Amygdala (tissue), 56 donors: ENCODE data around the gene SLC39A13.

ENCODE experiments used
- DNase-seq, 56 donors: peaks; one replicate each; lab custom pipeline; 2025; lab: John Stamatoyannopoulos, UW

Gene SLC39A13

DNA sequence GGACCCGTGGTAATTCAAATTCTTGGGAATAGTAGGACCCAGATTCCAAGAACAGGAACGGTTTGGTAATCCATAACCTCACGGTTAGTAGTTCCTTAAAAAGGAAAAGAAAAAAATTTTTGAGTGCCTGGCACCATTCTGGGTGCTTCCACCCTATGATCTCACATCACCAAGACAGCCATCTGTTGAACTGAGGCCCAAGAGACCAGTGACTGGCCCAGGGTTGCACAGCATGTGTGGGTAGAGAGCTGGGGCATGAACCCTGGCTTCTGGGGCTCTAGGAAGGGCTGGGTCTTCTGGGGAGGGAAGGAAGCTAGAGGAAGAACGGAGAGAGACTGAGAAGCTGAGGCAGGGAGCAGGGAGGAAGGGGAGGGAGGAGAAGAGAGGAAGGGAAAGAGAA, 25.3 kb upstream of the SLC39A13 start:
- DNase-seq, result no peak

DNA sequence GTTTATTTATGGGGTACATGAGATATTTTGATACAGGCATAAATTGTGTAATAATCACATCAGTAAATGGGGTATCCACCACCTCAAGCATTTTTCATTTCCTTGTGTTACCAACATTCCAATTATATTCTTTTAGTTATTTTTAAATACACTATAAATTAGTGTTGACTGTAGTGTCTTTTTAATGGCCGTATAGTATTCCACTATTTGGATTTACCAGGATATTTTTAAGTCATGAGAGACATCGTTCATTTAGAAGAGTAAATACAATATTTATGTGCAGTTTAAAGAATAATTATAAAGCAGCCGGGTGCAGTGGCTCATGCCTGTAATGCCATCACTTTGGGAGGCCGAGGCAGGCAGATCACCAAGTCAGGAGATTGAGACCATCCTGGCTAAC, 23.9 kb upstream of the SLC39A13 start:
- no peak for DNase-seq

DNA sequence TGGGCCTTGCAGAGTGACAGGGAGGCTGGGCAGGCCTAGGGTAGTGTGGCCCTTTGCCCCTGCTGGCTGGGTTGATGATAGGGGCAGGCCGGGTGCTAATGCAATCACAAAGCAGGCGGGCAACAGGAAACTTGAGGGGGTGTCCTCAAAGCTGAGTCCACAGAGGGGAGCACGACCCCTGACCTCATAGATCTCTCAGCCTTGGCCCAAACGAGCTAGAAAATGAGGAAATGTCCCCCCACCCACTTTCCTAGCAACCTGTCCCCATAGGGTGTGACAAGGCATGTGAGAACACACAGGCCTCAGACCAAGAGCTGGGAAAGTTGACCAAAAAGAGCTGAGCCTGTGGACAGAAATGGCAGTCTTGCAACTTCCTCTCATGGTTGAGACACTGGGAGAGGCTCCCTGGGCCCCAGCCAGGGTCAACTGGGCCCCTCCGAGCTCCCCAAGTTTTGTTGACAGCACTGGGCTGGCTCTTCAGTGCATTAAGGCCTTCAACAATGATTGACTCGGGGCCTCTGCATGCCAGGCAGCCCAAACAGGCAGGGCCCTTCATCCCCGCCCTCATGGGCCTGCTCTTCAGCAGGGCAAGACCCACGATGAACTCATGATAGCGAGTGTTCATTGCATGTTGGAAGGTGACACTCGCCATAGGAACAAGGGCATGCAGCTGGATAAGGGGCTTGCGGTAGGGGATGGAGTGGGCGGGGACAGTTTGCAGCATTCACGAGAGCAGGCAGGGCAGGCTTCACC, 20.3 kb upstream of the SLC39A13 start:
- no peak for DNase-seq

DNA sequence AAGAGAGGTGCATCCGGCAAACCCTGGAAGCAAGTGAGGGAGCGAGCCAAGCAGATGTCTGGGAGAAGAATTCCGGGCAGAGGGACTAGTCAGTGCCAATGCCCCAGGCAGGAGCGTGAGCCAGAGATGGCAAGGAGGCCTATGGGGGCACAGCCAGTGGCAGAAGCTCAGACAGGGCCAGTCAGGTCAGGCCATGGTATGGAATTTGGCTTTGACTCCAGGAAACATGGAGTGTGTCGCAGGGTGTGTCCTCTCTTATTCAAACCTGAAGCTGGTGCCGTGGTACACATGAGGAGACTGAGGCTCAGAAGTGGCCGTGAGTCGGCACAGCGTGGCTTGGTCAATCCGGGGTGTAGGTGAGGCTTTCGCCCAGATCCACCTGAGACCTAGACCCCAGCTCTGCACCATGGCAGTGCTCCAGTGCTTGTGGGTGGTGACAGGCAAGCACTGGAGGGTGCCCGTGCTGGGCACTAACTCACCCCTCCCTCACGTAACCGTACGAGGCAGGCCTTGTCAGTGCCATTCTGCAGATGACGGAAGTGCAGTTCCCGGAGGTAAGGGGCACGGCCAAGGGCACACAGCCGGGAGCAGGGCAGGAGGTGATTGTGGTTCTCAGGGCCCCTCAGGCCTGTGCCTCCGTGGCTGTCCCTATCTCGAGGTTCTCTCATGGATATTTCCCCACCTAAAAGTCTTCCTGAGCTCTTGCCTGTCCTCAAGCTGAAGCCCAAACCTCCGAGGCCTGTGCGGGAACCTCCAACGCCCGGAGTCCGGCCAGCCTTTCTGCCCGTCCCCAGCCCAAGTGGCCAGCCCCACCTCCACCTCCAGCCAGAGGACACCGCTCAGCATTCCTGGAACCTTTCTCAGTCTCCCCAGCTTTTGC, 19.5 kb upstream of the SLC39A13 start:
- no peak for DNase-seq

DNA sequence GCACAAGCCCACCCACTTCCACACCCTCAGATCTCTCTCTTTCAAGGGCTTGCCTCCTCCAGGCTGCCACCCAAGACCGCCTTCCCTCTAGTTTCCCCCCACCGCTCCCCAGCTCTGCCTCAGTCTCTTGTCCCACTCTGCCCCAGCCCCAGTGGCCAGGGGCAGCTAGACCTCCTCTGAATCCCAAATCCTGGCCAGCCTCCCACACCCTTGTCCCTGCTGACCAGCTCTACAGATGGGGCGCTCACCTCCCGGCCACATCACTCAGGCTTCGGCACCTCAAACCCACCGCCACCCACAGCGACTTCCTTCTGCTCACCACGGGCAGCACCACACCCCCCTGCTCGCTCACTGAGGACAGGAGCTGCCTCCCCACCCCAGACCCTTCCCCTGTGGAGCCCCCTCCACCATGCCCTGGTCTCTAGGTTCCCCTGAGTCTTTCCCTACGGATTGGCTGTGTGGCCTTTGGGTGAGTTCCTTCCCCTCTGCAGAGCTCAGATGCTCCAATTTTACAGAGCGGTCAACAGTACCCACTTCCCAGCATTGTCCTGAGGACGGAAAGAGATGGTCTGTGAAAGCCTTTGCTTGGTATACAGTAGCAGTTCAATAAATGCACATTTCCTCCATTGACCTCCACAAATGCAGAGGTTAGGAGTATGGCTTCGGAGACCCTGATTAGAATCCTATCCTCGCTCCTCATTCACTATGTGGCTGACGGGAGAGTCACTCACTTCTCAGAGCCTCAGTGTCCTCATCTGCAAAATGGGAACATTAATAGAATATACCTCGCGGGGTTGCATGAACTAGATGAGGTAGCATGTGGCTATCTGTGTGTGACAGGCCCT, 18.6 kb upstream of the SLC39A13 start:
- DNase-seq, result no peak

DNA sequence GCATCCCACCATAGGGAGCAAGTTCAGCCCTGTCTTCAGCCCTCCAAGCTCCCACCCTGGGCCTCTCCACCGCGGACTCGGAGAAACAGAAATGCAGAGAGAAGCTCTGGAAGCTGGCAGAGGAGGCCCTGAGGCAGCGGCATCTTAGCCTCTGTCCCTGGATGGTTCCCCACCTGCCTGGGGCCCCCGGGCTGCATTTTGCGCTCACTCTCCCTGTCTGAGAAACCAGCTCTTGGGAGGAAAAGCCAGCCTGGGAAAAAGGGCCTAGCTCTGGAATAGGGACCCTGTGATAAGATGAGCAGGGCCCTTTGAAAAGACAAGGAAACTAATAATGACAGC, 18.0 kb upstream of the SLC39A13 start:
- DNase-seq, result no peak

DNA sequence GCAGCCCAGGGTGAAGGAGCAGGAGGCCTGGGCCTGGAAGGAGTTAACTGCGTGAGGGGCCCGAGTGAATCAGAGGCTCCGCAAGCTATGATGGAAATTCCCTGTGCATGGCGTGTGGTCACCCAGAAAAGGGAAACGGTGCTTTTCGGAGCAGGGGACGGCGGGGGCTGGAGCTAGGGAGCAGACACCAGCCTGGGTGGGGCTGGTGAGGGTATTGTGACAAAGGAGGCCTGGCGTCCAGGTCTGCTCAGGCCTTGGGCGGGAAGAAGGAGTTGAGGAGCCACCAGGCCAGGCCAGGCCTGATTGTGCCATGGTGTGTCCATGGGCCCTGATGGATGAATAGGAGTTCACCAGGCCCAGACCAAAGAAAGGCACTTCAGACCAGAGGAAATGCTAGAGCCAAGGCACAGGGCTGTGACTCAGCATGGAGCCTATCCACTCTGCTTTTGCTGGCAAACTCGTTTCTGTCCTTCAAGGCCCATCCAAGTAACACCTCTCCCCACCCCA, 17.3 kb upstream of the SLC39A13 start:
- peak in 2 of 56 donors; percentile 28 to 30 for DNase-seq

DNA sequence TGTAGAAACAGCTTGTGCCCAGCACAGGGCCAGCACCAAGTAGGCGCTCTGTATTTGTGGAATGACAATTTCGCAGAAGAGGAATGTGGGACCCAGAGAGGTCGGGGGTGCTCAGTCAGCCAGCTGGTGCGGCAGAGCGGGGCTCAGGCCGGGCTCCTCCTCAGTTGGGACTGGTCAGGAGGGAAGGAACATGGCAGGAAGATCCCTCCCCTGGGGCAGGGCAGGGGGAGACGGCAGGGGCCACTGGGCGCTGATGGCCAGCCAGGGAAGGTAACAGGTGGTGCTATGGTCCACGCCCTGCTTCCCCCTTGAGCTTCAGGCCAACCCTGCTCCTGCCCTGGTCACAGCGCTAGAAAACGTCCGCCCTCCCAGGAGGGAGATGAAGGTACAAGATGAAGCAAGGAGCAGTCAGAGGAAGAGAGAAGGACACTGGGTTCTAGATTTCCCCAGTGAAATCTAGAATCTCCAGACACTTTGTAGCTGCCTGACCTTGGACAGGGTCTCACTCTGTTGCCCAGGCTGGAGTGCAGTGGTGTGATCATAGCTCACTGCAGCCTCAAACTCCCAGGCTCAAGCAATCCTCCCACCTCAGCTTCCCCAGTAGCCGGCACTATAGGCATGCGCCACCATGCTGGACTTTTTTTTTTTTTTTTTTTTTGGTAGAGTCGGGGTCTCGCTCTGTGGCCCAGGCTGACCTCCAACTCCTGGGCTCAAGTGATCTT, 16.5 kb upstream of the SLC39A13 start:
- no peak for DNase-seq

DNA sequence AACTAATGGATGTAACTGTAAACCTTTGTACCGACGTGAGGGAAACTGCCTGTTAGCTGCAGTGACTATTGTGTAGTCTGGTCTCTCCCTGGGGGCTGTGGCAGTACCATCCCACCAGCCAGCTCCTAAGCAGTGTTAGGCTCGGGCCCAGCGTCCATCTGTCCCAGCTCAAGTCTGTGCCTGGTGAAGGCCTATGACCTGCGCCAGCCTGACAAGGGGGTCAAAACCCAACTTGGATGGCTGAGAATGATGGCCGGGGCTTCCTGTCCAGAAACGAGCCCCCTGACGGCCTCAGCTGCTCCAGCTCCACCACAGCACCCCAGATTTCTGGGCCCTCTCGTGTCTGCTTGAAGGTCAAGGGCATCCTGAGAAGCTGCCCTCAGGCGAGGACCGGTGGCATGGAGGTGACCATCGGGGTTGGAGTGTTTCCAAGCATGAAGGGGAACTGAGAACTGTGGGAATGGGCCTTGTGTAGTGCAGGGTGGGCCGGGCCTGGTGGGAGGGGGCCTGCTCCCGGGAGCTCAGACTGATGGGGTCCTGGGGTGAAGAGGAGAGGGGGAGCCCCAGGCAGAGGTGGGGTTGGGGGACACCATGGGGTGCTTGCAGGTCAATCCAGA, 15.7 kb upstream of the SLC39A13 start:
- peak in 1 of 56 donors; percentile 44 for DNase-seq

DNA sequence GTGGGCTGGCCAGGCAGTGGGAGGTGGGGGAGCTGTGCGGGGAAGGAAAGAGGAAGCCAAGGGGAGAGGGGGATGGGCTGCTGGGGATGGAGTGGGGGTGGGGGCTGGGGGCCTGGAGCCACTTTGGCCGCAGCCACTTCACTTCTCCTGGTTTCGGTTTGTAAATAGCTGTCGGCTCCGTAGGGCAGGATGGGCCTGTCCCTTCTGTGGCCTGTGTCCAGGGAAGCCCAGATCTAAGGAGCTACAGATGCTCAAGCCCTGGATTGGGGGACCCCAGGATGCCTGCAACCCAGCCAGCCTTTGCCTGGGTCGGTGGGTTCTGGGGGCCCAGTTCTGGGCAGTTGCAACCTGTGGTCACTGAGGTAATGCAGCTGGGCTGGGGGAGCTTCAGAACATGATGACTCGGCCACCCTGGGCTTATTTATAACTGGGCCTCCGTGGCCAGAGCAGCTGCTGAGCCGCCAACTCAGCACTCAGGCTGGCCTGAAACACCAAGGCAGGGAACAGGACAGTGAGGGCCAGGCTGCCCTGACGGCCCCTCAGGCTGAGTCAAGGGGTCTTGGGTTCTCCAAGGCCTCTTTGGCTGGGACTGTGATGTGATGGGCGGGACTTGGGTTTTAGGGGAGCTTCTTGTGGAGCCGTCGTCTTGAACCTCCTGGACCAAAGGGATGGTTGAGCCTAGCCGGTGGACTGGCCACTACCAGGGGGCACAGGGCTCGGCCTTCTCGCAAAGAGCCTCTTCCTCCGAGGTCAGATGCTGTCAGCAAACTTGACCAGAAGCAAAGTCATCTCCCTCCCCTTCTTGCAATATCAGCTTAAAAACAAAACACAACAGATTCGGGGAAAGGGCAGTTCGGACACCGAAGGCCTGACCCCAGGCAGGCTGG, 15.0 kb upstream of the SLC39A13 start:
- DNase-seq, result peak in 4 of 56 donors; percentile 32 to 58 (median 42)

DNA sequence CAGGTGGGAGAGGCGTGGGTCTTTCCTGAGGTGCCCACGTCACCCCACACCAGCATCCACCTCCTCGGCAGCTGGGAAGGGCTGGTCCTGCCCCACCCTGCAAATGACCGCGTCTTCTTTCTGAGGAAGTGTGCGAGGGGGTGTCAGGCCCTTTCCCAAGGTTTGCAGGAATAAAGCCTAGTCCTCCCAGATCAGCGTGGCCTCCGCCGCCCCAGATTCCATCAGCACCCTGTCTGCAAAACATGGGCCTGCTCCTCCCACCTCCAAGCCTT, 14.4 kb upstream of the SLC39A13 start:
- DNase-seq, result no peak

DNA sequence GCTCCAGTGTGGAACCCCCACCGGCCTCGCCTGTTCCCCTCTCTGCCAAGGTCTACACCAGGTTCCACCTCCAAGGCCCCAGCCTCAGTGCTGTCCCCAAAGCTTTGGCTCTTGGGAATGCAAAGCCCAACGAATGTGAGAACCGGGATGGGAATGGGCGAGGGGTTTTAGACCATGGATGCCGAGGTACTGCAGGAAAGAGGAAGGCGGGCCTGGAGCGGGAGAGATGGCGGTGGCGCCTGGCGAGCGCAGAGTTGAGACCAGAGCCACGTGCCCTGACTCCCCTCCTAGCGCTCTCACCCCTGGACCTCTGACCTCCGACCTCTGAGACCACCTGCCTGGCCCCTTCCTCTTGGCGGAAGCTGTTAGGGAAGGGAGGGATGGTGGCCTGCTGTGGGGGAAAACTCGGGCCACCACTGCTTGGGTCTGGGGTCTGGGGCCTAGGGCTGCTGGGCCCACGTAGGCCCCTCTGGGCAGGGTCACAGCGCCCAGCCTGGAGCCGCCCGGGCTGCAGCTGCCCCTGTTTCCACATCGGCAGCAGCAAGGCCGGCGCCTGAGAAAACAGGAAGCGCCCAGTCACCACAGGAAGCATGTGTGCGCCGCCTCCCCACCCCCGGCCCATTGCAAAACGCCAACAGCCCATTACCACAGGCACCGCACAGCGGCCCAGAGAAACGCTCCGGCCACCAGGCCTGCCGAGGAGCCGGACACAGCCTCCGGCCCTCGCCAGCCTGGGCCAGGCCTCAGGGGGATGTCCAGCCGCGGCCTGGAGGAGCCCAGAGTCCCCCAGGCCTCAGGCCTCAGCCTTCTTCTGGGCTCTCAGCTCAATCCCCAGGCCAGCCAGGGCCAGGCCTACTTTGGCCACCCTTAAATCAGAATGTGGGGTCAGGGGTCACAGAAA, 13.8 kb upstream of the SLC39A13 start:
- peak in 8 of 56 donors; percentile 20 to 46 (median 32) for DNase-seq

DNA sequence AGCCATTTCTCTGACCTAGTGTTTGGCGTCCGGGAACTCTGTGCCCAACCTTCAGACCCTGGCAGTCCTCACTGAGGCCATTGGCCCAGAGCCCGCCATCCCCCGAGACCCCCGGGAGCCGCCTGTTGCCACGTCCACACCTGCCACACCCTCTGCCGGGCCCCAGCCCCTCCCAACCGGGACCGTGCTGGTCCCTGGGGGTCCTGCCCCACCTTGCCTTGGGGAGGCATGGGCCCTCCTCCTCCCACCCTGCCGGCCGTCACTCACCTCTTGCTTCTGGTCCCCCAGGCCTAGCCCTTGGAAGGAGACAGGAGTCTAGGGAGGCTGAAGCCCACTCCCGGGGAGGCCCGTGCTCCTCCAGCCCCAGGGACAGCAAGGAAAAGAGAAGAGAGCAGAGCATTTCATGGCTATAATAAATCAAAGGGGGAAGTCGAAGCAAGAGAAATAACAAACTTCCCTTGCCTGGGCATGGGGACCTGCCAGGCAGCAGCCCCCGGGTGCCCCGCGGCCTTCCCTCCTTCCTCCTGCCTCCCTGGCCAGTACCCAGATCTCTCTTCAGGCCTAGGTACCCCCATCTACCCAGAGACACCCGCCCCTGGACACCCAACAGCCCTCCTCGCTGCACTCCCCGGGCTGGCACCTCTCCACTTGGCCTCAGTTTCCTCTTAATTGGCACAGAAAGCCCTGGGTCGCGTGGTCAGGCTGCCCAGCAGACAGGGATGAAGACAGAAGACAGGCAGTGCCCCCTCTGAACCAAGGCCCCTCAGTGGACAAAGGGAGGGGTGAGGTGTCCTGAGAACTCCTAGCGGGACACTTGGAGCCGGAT, 13.0 kb upstream of the SLC39A13 start:
- no peak for DNase-seq

DNA sequence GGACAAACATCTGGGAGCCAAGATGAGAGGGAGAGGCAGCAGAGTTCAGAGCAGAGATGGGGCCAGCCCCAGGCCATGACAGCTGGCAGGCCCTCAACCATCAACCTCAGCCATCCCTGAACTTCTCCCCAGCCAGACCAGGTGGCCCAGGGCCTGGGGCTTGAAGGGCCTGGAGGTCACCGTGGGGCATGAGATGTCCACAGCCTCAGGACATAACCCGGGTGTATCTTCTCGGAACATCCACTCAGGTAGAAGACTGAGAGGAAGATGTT, 12.4 kb upstream of the SLC39A13 start:
- DNase-seq, result no peak

DNA sequence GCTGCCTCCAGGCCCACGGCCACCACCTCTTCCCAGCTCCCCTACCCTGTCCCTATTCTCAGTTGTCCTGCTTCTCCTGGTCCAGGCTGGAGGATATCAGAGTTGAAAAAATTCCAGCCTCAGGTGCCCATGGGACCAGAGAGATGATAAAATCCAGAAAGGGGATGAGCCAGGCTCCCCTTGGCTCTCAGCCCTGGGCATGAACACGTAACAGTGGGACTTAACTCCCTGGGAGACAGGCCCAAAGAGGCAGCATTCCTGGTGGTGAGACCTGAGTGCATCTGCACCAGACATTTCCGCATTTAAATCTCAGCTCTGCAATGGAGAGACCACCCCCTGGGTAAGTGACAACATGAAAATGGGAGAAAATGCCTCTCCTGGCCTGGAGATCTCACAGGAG, 10.4 kb upstream of the SLC39A13 start:
- no peak for DNase-seq

DNA sequence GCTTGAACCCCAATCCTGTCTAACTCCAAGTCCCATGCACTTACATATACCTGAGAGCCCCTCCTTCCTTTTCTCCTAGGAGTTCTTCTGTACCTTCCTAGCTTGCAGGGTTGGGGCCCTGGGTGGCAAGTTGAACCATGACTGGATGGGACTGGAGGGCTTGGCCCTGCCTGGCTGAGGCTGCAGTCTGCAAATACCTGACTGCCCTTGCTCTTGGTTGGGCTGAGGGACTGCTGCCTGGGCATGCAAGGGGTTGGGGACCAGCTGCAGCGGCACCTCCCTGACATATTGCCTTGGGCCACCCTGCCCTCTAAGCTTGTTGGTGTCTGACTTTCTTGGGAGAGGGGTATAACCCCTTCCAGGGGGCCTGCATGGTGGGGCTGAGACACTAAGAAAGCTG, 9.8 kb upstream of the SLC39A13 start:
- no peak for DNase-seq
